Neural progenitor cell (in vitro differentiated cells): Measurements from ENCODE around the gene LRRC27. TPM values are rescaled to one million over a fixed set of nuclear protein-coding genes. Genes with fewer than 3 reads are reported as not detected.
"Not testable (repeated sequence)": the region's sequence is repeated elsewhere in the genome, so short reads cannot be mapped to it uniquely, and the experiment has no call there.

Experiments
- DNase-seq: peaks from one replicate; pipeline ENCODE4 v3.0.0-alpha.2; 2016; ENCODE audit warnings: low spot score
- H2AFZ ChIP-seq: fragments of 200-600 bp; sonication (generic); replicated peaks from 2 replicates; pipeline ENCODE4 v1.6.1; 2016; ENCODE audit warnings: antibody characterized with exemption
- H3F3A ChIP-seq: fragments of 200-600 bp; sonication (generic); 2 replicates; pipeline ENCODE4 v1.6.1; 2016; ENCODE audit warnings: antibody characterized with exemption, low read depth
- H3K27ac ChIP-seq: fragments of 200-600 bp; sonication (generic); 2 replicates; pipeline ENCODE4 v1.5.1; 2016; ENCODE audit warnings: mild to moderate bottlenecking
- H3K27me3 ChIP-seq: fragments of 200-600 bp; sonication (generic); 2 replicates; pipeline ENCODE4 v1.6.1; 2016; ENCODE audit warnings: mild to moderate bottlenecking, moderate library complexity
- H3K36me3 ChIP-seq: fragments of 200-600 bp; sonication (generic); 2 replicates; pipeline ENCODE4 v1.5.1; 2016
- H3K4me1 ChIP-seq: fragments of 200-600 bp; sonication (generic); 2 replicates; pipeline ENCODE4 v1.6.1; 2016; ENCODE audit warnings: mixed run types
- H3K4me2 ChIP-seq: fragments of 200-600 bp; sonication (generic); 2 replicates; pipeline ENCODE4 v1.6.1; 2016
- H3K4me3 ChIP-seq: fragments of 200-600 bp; sonication (generic); 2 replicates; pipeline ENCODE4 v1.5.1; 2016
- H3K79me2 ChIP-seq: fragments of 200-600 bp; sonication (generic); 2 replicates; pipeline ENCODE4 v1.6.1; 2016; ENCODE audit warnings: low read depth
- H3K9ac ChIP-seq: fragments of 200-600 bp; sonication (generic); 2 replicates; pipeline ENCODE4 v1.6.1; 2016
- H3K9me3 ChIP-seq: fragments of 200-600 bp; sonication (generic); 2 replicates; pipeline ENCODE4 v1.5.1; 2016; ENCODE audit warnings: low read depth
- H4K20me1 ChIP-seq: fragments of 200-600 bp; sonication (generic); 2 replicates; pipeline ENCODE4 v1.6.1; 2016; ENCODE audit warnings: low read depth
- H3K27ac Mint-ChIP-seq: 3 replicates; pipeline ENCODE4 v1.8.0; 2021; ENCODE audit warnings: mixed read lengths
- H3K27me3 Mint-ChIP-seq: 2 replicates; pipeline ENCODE4 v1.8.0; 2022; ENCODE audit warnings: low read depth, mild to moderate bottlenecking, inconsistent platforms, moderate library complexity, mixed read lengths; ENCODE audit not compliant: insufficient read depth
- H3K36me3 Mint-ChIP-seq: 3 replicates; pipeline ENCODE4 v1.8.0; 2021; ENCODE audit warnings: mixed read lengths
- H3K4me1 Mint-ChIP-seq: 3 replicates; pipeline ENCODE4 v1.8.0; 2021; ENCODE audit warnings: mixed read lengths
- H3K4me3 Mint-ChIP-seq: 3 replicates; pipeline ENCODE4 v1.8.0; 2021; ENCODE audit warnings: mild to moderate bottlenecking, moderate library complexity, mixed read lengths
- H3K9me3 Mint-ChIP-seq: 3 replicates; pipeline ENCODE4 v1.8.0; 2020; ENCODE audit warnings: mixed read lengths
- EZH2 ChIP-seq: fragments of 200-600 bp; sonication (generic); IDR thresholded peaks from 2 replicates; pipeline ENCODE4 v1.6.1; 2017; ENCODE audit warnings: antibody characterized with exemption, mild to moderate bottlenecking, moderate library complexity
- EZH2phosphoT487 ChIP-seq: fragments of 200-600 bp; sonication (generic); IDR thresholded peaks from 2 replicates; pipeline ENCODE4 v1.6.1; 2017; ENCODE audit warnings: antibody characterized with exemption
- total RNA-seq: library from RNA; depleted of rRNA; stranded (reverse); fragments of >200 nt; gene quantifications from 2 replicates; pipeline ENCODE4 v1.2.3, GENCODE V29; 2015; ENCODE audit warnings: low replicate concordance
- TF ChIP-seq, protein P1 (sequence below): fragments of 200-600 bp; sonication (generic); IDR thresholded peaks from 2 replicates; pipeline ENCODE4 v1.5.1; 2017; ENCODE audit warnings: antibody characterized with exemption, mild to moderate bottlenecking

Gene LRRC27
- total RNA-seq, 1 donor from 2014 or later, result 16.9 TPM

DNA sequence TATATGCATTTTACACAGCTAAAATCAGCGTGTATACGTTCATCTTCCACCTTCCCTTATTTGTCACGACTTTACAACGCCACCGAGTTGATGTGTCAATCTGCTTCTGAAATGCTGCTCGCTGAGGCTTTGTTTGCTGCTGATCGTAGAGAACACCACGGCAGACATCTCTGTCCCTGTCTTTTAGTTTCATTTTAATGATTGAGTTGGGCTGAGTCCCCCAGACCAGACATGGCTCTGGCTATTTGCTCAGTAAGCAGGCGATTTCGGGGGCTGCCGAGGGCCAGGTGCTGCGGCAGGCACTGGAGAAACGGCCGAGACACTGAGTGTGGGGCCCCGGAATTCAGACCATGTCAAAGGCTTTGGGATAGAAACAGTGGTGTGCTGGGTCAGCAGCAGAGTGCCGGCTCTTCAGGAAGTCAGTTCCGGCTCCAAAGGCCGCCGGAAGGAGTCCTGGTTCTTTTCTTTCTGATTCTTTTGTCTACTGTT is 5.0 kb downstream of the LRRC27 start:
- Histone ChIP-seq H4K20me1 (no peaks in the 10 kb centered on the region), H3K36me3 (no peaks in the 10 kb centered on the region), H2AFZ (peak overlapping the region; percentile 19), H3K9ac (no peak overlapping the region), H3K9me3 (no peaks in the 10 kb centered on the region), H3K27ac (peak overlapping the region; percentile 73), H3K27me3 (no peaks in the 10 kb centered on the region), H3K4me3 (no peak overlapping the region), H3F3A (peaks cover 23% of the 10 kb centered on the region), H3K4me1 (peaks cover 23% of the 10 kb centered on the region), H3K4me2 (peak overlapping the region; percentile 1), H3K79me2 (no peaks in the 10 kb centered on the region)
- TF ChIP-seq EZH2 (no peak), EZH2phosphoT487 (no peak)
- TF ChIP-seq, protein P1, sequence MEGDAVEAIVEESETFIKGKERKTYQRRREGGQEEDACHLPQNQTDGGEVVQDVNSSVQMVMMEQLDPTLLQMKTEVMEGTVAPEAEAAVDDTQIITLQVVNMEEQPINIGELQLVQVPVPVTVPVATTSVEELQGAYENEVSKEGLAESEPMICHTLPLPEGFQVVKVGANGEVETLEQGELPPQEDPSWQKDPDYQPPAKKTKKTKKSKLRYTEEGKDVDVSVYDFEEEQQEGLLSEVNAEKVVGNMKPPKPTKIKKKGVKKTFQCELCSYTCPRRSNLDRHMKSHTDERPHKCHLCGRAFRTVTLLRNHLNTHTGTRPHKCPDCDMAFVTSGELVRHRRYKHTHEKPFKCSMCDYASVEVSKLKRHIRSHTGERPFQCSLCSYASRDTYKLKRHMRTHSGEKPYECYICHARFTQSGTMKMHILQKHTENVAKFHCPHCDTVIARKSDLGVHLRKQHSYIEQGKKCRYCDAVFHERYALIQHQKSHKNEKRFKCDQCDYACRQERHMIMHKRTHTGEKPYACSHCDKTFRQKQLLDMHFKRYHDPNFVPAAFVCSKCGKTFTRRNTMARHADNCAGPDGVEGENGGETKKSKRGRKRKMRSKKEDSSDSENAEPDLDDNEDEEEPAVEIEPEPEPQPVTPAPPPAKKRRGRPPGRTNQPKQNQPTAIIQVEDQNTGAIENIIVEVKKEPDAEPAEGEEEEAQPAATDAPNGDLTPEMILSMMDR, result no peak
- Mint-ChIP-seq H3K27ac (peak overlapping the region; percentile 86), H3K4me3 (peak overlapping the region; percentile 69), H3K4me1 (peaks cover 47% of the 10 kb centered on the region), H3K9me3 (no peaks in the 10 kb centered on the region), H3K36me3 (peaks cover 9% of the 10 kb centered on the region), H3K27me3 (peaks cover 9% of the 10 kb centered on the region)
- peak; percentile 44 for DNase-seq

DNA sequence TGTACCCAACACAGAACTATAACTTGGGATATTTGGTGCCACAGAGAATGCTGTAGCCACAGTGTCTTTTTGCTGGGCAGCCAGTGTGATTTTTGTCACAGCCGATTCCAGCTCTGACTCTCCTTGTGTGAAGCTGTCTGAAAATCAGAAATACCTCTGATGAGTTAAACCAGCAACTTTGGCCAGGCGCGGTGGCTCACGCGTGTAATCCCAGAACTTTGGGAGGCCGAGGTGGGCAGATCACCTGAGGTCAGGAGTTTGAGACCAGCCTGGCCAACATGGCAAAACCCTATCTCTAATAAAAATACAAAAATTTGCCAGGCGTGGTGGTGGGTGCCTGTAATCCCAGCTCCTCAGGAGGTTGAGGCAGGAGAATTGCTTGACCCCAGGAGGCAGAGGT is 5.9 kb downstream of the LRRC27 start:
- not testable (repeated sequence) for H4K20me1 ChIP-seq, H3K79me2 ChIP-seq, H3K9ac ChIP-seq, DNase-seq, H3K27me3 ChIP-seq, H3K9me3 Mint-ChIP-seq, H3K9me3 ChIP-seq, H3K36me3 ChIP-seq, H3K4me3 ChIP-seq, H3K4me2 ChIP-seq, H2AFZ ChIP-seq, H3K27me3 Mint-ChIP-seq
- H3F3A ChIP-seq, result peaks cover 14% of the 10 kb centered on the region
- Mint-ChIP-seq H3K4me3 (peak overlapping the region; percentile 10), H3K4me1 (peaks cover 42% of the 10 kb centered on the region), H3K27ac (peak overlapping the region; percentile 39), H3K36me3 (peaks cover 14% of the 10 kb centered on the region)
- peaks cover 17% of the 10 kb centered on the region for H3K4me1 ChIP-seq
- H3K27ac ChIP-seq, result peak overlapping the region; percentile 73

DNA sequence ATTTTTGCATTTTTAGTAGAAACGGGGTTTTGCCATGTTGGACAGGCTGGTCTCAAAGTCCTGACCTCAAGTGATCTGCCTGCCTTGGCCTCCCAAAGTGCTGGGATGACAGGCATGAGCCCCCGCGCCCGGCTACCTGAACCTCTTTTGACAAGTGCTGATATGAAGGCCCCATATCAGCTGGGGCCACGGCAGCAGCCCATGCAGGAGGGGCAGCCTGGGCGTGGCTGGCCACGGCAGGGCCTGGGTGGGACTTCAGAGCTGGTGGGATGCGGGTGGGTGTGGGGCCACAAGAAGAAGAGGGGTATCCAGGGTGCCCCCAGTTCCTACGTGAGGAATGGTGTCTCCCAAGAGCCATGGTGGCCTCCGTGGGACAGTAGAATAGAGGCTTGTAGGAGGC is 6.9 kb downstream of the LRRC27 start:
- Mint-ChIP-seq H3K4me1 (peaks cover 32% of the 10 kb centered on the region), H3K36me3 (peaks cover 15% of the 10 kb centered on the region), H3K27me3 (peaks cover 9% of the 10 kb centered on the region), H3K9me3 (peaks cover 3% of the 10 kb centered on the region), H3K27ac (no peak overlapping the region), H3K4me3 (no peak overlapping the region)
- no peaks in the 10 kb centered on the region for H4K20me1 ChIP-seq
- no peak overlapping the region for H3K9ac ChIP-seq
- no peak for DNase-seq
- no peak overlapping the region for H2AFZ ChIP-seq
- H3F3A ChIP-seq, result peaks cover 11% of the 10 kb centered on the region
- no peak overlapping the region for H3K4me3 ChIP-seq
- TF ChIP-seq EZH2, result no peak
- no peak for TF ChIP-seq EZH2phosphoT487
- TF ChIP-seq, protein P1, result no peak
- no peak overlapping the region for H3K4me2 ChIP-seq
- peaks cover 13% of the 10 kb centered on the region for H3K4me1 ChIP-seq
- H3K27ac ChIP-seq, result no peak overlapping the region
- no peaks in the 10 kb centered on the region for H3K9me3 ChIP-seq
- no peaks in the 10 kb centered on the region for H3K36me3 ChIP-seq
- no peaks in the 10 kb centered on the region for H3K79me2 ChIP-seq
- H3K27me3 ChIP-seq, result no peaks in the 10 kb centered on the region

DNA sequence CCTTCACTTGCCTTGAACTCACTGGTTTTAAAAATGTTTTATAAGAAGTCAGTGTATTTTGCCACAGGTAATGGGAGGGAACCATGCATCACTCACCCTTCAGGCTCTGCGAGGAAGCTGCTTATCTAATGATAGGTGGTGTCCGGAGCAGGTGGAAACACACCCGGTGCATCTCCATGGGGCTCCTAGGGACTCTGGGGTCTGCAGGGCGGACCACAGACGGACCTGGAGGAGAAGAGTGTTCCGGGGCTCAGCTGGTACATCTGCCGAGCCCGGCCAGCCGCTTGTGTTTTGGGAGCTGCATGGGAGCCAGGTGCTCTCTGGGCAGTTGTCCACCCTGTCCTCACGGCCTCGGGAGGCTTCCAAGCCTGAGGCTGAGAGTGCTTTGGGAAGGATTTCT is 7.3 kb downstream of the LRRC27 start:
- Histone ChIP-seq H3K36me3 (no peaks in the 10 kb centered on the region), H4K20me1 (no peaks in the 10 kb centered on the region), H3K27me3 (no peaks in the 10 kb centered on the region), H3K9me3 (no peaks in the 10 kb centered on the region), H3K4me2 (no peak overlapping the region), H3K4me1 (peaks cover 13% of the 10 kb centered on the region), H3K9ac (no peak overlapping the region), H3K27ac (no peak overlapping the region), H3K79me2 (no peaks in the 10 kb centered on the region), H2AFZ (no peak overlapping the region), H3K4me3 (no peak overlapping the region), H3F3A (peaks cover 11% of the 10 kb centered on the region)
- Mint-ChIP-seq H3K27me3 (peaks cover 9% of the 10 kb centered on the region), H3K4me3 (no peak overlapping the region), H3K27ac (no peak overlapping the region), H3K36me3 (peaks cover 16% of the 10 kb centered on the region), H3K4me1 (peaks cover 29% of the 10 kb centered on the region), H3K9me3 (peaks cover 3% of the 10 kb centered on the region)
- no peak for DNase-seq
- TF ChIP-seq EZH2 (no peak), EZH2phosphoT487 (no peak)
- TF ChIP-seq, protein P1, result no peak
